Measurements from ENCODE around the gene SLC45A2.

Gene SLC45A2

DNA sequence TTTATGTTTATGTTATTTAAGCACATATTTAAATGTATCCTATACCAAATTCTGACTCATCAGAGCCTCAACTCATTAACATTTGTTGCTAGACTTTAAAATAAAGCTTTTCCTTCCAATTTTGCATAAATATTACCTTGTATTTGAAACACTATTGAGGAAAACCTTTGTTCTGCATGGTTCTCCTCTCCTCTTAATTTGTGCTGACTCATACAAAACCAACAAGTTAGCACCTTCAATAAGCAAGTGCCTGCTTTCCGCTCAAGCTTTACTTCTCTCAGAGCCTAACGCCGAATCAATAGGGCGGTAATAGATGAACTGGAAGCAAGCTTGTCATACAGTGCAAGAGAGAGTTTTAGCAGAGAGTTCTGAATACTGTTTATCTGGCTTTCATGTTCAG is 15.5 kb upstream of the SLC45A2 start:
- TF ChIP-seq, protein P1, sequence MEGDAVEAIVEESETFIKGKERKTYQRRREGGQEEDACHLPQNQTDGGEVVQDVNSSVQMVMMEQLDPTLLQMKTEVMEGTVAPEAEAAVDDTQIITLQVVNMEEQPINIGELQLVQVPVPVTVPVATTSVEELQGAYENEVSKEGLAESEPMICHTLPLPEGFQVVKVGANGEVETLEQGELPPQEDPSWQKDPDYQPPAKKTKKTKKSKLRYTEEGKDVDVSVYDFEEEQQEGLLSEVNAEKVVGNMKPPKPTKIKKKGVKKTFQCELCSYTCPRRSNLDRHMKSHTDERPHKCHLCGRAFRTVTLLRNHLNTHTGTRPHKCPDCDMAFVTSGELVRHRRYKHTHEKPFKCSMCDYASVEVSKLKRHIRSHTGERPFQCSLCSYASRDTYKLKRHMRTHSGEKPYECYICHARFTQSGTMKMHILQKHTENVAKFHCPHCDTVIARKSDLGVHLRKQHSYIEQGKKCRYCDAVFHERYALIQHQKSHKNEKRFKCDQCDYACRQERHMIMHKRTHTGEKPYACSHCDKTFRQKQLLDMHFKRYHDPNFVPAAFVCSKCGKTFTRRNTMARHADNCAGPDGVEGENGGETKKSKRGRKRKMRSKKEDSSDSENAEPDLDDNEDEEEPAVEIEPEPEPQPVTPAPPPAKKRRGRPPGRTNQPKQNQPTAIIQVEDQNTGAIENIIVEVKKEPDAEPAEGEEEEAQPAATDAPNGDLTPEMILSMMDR (IDR thresholded peaks at IDR 0.05; ENCODE audit: insufficient read depth, low read length, poor library complexity, severe bottlenecking), result no peak
- H3K27me3 ChIP-seq (replicated peaks; ENCODE audit: control insufficient read depth, insufficient read depth, low read length), result no peaks in the 10 kb centered on the region
- peaks cover 3% of the 10 kb centered on the region for H3K36me3 ChIP-seq (ENCODE audit: control insufficient read depth, insufficient read depth, low read length)
- H3K4me3 ChIP-seq (replicated peaks; ENCODE audit: low read depth, low read length), result no peak overlapping the region
- no peak for DNase-seq (ENCODE audit: extremely low read depth, insufficient read length)

DNA sequence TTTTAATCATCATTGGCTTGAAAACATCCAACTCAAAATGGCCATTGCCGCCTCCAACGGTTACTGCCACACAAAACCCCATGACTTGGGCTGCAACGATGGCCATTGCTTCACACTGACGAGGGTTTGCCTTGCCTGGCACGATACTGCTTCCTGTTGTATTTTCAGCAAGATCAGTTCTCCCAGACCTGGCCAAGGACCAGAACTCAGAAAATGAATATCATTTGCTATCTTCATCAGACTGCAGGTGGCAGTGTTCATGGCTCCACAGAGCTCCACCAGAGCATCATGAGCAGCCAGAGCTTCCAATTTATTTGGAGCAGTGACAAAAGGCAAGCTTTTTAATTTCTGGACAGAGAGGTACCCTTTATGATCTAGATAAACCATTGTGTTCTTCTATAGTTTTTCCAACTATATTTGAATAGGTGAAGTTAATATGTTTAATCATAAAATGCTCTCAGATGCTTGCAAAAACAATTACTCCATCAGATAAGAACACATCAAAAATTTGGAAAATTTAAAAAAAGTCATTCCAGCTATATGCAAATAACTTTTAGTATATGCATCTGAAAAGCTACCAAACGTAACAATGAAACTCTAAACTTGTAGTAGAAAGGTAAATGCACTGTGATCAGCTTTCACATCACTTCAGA is 13.0 kb upstream of the SLC45A2 start:
- H3K4me3 ChIP-seq (replicated peaks; ENCODE audit: low read depth, low read length), result no peak overlapping the region
- no peaks in the 10 kb centered on the region for H3K27me3 ChIP-seq (replicated peaks; ENCODE audit: control insufficient read depth, insufficient read depth, low read length)
- TF ChIP-seq, protein P1 (IDR thresholded peaks at IDR 0.05; ENCODE audit: insufficient read depth, low read length, poor library complexity, severe bottlenecking), result peak; percentile 68
- DNase-seq (ENCODE audit: extremely low read depth, insufficient read length), result no peak
- peaks cover under 1% of the 10 kb centered on the region; the same call in 1 of the 2 replicates for H3K36me3 ChIP-seq (ENCODE audit: control insufficient read depth, insufficient read depth, low read length)

DNA sequence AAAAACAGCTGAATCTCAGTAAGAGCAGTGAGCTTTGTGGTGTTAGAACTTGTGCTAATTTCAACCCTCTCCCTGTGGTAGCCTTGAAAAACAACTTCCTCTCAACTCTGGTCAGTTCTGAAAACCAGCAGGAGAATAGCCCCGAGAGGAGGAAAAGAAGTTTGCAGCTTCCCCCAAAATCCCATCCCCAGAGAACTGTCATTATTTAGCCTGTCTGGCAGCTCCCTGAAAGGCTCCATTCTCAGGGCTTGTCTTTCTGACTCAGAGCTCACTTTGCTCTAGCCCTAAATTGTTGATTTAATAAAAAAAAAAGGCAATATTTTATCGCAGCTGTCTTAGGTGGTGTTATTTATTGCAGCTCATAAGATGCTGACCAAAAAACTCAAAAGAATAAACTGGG is 11.4 kb upstream of the SLC45A2 start:
- no peak for DNase-seq (ENCODE audit: extremely low read depth, insufficient read length)
- Histone ChIP-seq H3K36me3 (ENCODE audit: control insufficient read depth, insufficient read depth, low read length) (peaks cover 2% of the 10 kb centered on the region; the same call in 1 of the 2 replicates), H3K27me3 (replicated peaks; ENCODE audit: control insufficient read depth, insufficient read depth, low read length) (no peaks in the 10 kb centered on the region), H3K4me3 (replicated peaks; ENCODE audit: low read depth, low read length) (no peak overlapping the region)
- TF ChIP-seq, protein P1 (IDR thresholded peaks at IDR 0.05; ENCODE audit: insufficient read depth, low read length, poor library complexity, severe bottlenecking), result no peak

DNA sequence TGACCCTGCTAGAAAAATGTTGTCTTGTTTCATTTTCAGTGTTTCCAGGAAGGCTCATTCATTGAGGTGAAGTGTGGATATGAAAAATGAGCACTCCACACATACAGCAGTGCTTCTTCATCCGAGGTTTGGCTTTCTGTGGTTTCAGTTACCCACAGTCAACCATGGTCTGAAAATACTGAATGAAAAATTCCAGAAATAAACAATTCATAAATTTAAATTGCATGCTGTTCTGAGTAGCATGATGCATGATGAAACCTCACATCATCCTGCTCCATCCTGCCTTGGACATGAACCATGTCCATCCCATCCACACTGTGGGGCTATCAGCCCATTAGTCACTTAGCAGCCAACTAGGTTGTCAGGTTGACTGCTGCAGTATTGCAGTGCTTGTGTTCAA is 10.4 kb upstream of the SLC45A2 start:
- TF ChIP-seq, protein P1 (IDR thresholded peaks at IDR 0.05; ENCODE audit: insufficient read depth, low read length, poor library complexity, severe bottlenecking), result no peak
- no peak for DNase-seq (ENCODE audit: extremely low read depth, insufficient read length)
- Histone ChIP-seq H3K4me3 (replicated peaks; ENCODE audit: low read depth, low read length) (no peak overlapping the region), H3K36me3 (ENCODE audit: control insufficient read depth, insufficient read depth, low read length) (peaks cover 2% of the 10 kb centered on the region; the same call in 1 of the 2 replicates), H3K27me3 (replicated peaks; ENCODE audit: control insufficient read depth, insufficient read depth, low read length) (no peaks in the 10 kb centered on the region)

GRCh38 chr5:33992864-33993263 is 8.4 kb upstream of the SLC45A2 start:
- TF ChIP-seq, protein P1 (IDR thresholded peaks at IDR 0.05; ENCODE audit: insufficient read depth, low read length, poor library complexity, severe bottlenecking), result no peak
- H3K27me3 ChIP-seq (replicated peaks; ENCODE audit: control insufficient read depth, insufficient read depth, low read length), result no peaks in the 10 kb centered on the region
- H3K36me3 ChIP-seq (ENCODE audit: control insufficient read depth, insufficient read depth, low read length), result peaks cover 2% of the 10 kb centered on the region

More at GRCh38 chr5:33992864-33993263, 8.4 kb upstream of the SLC45A2 start:
- DNase-seq (ENCODE audit: extremely low read depth, insufficient read length), result no peak
- no peak overlapping the region for H3K4me3 ChIP-seq (replicated peaks; ENCODE audit: low read depth, low read length)
